GM12864 (cell line): Measurements from ENCODE around the gene ABCD1.

Experiments used
- DNase-seq: peaks from one replicate; pipeline ENCODE4 v3.0.0-alpha.2; 2011; ENCODE audit warnings: low read depth
- H3K4me3 ChIP-seq: 2 replicates; pipeline ENCODE4 v1.5.1; 2011; ENCODE audit warnings: mild to moderate bottlenecking, low read depth, low read length, control low read depth
- CTCF ChIP-seq: IDR thresholded peaks from 2 replicates; pipeline ENCODE4 v1.5.1; 2011; ENCODE audit warnings: low read depth, mild to moderate bottlenecking, moderate library complexity, low read length, control low read depth, inconsistent platforms; ENCODE audit errors: missing control alignments

ABCD1 gene

GRCh38 chrX:153782871-153783270 lies 58.2 kb downstream of the ABCD1 start:
- no peak overlapping the region for H3K4me3 ChIP-seq
- TF ChIP-seq CTCF = no peak

GRCh38 chrX:153783378-153784013 lies 58.8 kb downstream of the ABCD1 start:
- no peak overlapping the region for H3K4me3 ChIP-seq
- TF ChIP-seq CTCF = no peak
- DNase-seq = no peak

More at GRCh38 chrX:153782871-153783270, 58.2 kb downstream of the ABCD1 start:
- no peak for DNase-seq

- no peak for TF ChIP-seq CTCF
- no peak overlapping the region for H3K4me3 ChIP-seq
- no peak for DNase-seq
Measured at GRCh38 chrX:153784325-153784967, 59.8 kb downstream of the ABCD1 start.

- no peak for DNase-seq
- TF ChIP-seq CTCF = no peak
- no peak overlapping the region for H3K4me3 ChIP-seq
Measured at GRCh38 chrX:153786669-153787068, 62.0 kb downstream of the ABCD1 start.

GRCh38 chrX:153789654-153790053 lies 65.0 kb downstream of the ABCD1 start:
- H3K4me3 ChIP-seq = no peak overlapping the region
- DNase-seq = no peak
- TF ChIP-seq CTCF = no peak

- H3K4me3 ChIP-seq = no peak overlapping the region
- TF ChIP-seq CTCF = no peak
- no peak for DNase-seq
Measured at GRCh38 chrX:153791104-153791852, 66.6 kb downstream of the ABCD1 start.

GRCh38 chrX:153792368-153792767 lies 67.7 kb downstream of the ABCD1 start:
- no peak overlapping the region for H3K4me3 ChIP-seq
- TF ChIP-seq CTCF = no peak
- no peak for DNase-seq
